Measurements from ENCODE around the gene TNPO1.
A peak's percentile ranks its signal among the peaks of the same experiment; 100 is the strongest.

The TNPO1 gene

GRCh38 chr5:72847989-72848473 lies 31.6 kb downstream of the TNPO1 start (continued):
- peak; percentile 30 for TF ChIP-seq CTCF (tag by site-specific recombination; IDR thresholded peaks at IDR 0.05)
- TF ChIP-seq ZNF274 (IDR thresholded peaks at IDR 0.05; ENCODE audit: low read length) = no peak
- TF ChIP-seq ZNF274 (tag by site-specific recombination; IDR thresholded peaks at IDR 0.05; ENCODE audit: borderline replicate concordance) = no peak
- TF ChIP-seq ZNF843 (tag by site-specific recombination; IDR thresholded peaks at IDR 0.05) = peak; percentile 52; the same call in 1 of the 2 replicates
- TF ChIP-seq ZNF501 (tag by site-specific recombination; IDR thresholded peaks at IDR 0.05) = peak; percentile 89
- TF ChIP-seq ZSCAN23 (tag by site-specific recombination; IDR thresholded peaks at IDR 0.05) = no peak; the same call in 1 of the 2 replicates
- TF ChIP-seq, protein P1, sequence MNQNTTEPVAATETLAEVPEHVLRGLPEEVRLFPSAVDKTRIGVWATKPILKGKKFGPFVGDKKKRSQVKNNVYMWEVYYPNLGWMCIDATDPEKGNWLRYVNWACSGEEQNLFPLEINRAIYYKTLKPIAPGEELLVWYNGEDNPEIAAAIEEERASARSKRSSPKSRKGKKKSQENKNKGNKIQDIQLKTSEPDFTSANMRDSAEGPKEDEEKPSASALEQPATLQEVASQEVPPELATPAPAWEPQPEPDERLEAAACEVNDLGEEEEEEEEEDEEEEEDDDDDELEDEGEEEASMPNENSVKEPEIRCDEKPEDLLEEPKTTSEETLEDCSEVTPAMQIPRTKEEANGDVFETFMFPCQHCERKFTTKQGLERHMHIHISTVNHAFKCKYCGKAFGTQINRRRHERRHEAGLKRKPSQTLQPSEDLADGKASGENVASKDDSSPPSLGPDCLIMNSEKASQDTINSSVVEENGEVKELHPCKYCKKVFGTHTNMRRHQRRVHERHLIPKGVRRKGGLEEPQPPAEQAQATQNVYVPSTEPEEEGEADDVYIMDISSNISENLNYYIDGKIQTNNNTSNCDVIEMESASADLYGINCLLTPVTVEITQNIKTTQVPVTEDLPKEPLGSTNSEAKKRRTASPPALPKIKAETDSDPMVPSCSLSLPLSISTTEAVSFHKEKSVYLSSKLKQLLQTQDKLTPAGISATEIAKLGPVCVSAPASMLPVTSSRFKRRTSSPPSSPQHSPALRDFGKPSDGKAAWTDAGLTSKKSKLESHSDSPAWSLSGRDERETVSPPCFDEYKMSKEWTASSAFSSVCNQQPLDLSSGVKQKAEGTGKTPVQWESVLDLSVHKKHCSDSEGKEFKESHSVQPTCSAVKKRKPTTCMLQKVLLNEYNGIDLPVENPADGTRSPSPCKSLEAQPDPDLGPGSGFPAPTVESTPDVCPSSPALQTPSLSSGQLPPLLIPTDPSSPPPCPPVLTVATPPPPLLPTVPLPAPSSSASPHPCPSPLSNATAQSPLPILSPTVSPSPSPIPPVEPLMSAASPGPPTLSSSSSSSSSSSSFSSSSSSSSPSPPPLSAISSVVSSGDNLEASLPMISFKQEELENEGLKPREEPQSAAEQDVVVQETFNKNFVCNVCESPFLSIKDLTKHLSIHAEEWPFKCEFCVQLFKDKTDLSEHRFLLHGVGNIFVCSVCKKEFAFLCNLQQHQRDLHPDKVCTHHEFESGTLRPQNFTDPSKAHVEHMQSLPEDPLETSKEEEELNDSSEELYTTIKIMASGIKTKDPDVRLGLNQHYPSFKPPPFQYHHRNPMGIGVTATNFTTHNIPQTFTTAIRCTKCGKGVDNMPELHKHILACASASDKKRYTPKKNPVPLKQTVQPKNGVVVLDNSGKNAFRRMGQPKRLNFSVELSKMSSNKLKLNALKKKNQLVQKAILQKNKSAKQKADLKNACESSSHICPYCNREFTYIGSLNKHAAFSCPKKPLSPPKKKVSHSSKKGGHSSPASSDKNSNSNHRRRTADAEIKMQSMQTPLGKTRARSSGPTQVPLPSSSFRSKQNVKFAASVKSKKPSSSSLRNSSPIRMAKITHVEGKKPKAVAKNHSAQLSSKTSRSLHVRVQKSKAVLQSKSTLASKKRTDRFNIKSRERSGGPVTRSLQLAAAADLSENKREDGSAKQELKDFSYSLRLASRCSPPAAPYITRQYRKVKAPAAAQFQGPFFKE (tag by site-specific recombination; IDR thresholded peaks at IDR 0.05; ENCODE audit: borderline replicate concordance) = no peak
- no peak for TF ChIP-seq ZNF621 (tag by site-specific recombination; IDR thresholded peaks at IDR 0.05)
- no peak for TF ChIP-seq PRDM1 (tag by site-specific recombination; IDR thresholded peaks at IDR 0.05)
- TF ChIP-seq ZNF670 (tag by site-specific recombination; IDR thresholded peaks at IDR 0.05; ENCODE audit: low read depth) = no peak
- no peak for TF ChIP-seq ZNF223 (tag by site-specific recombination; IDR thresholded peaks at IDR 0.05)
- TF ChIP-seq SP2 (tag by site-specific recombination; IDR thresholded peaks at IDR 0.05) = peak; percentile 17; the same call in 1 of the 2 replicates
- 0 out of 2 replicates have a peak, but pooled peaks have one; percentile 57 for TF ChIP-seq KLF10 (tag by site-specific recombination; IDR thresholded peaks at IDR 0.05)
- TF ChIP-seq ZNF24 (tag by site-specific recombination; IDR thresholded peaks at IDR 0.05) = peak; percentile 71; the same call in 1 of the 2 replicates
- peak; percentile 27; the same call in 1 of the 2 replicates for TF ChIP-seq ZFHX2 (tag by site-specific recombination; conservative IDR thresholded peaks at IDR 0.05)
- 0 out of 2 replicates have a peak, but pooled peaks have one; percentile 28 for TF ChIP-seq ZNF18 (tag by site-specific recombination; IDR thresholded peaks at IDR 0.05)
- TF ChIP-seq, protein P2, sequence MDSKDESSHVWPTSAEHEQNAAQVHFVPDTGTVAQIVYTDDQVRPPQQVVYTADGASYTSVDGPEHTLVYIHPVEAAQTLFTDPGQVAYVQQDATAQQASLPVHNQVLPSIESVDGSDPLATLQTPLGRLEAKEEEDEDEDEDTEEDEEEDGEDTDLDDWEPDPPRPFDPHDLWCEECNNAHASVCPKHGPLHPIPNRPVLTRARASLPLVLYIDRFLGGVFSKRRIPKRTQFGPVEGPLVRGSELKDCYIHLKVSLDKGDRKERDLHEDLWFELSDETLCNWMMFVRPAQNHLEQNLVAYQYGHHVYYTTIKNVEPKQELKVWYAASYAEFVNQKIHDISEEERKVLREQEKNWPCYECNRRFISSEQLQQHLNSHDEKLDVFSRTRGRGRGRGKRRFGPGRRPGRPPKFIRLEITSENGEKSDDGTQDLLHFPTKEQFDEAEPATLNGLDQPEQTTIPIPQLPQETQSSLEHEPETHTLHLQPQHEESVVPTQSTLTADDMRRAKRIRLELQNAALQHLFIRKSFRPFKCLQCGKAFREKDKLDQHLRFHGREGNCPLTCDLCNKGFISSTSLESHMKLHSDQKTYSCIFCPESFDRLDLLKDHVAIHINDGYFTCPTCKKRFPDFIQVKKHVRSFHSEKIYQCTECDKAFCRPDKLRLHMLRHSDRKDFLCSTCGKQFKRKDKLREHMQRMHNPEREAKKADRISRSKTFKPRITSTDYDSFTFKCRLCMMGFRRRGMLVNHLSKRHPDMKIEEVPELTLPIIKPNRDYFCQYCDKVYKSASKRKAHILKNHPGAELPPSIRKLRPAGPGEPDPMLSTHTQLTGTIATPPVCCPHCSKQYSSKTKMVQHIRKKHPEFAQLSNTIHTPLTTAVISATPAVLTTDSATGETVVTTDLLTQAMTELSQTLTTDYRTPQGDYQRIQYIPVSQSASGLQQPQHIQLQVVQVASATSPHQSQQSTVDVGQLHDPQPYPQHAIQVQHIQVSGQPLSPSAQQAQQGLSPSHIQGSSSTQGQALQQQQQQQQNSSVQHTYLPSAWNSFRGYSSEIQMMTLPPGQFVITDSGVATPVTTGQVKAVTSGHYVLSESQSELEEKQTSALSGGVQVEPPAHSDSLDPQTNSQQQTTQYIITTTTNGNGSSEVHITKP (tag by site-specific recombination; IDR thresholded peaks at IDR 0.05) = peak; percentile 79
- 0 out of 2 replicates have a peak, but pooled peaks have one; percentile 58 for TF ChIP-seq YY2 (tag by site-specific recombination; IDR thresholded peaks at IDR 0.05)
- TF ChIP-seq ZNF521 (tag by site-specific recombination; IDR thresholded peaks at IDR 0.05) = no peak
- peak; percentile 62; the same call in 1 of the 2 replicates for TF ChIP-seq PATZ1 (tag by site-specific recombination; IDR thresholded peaks at IDR 0.05)
- TF ChIP-seq, protein P3, sequence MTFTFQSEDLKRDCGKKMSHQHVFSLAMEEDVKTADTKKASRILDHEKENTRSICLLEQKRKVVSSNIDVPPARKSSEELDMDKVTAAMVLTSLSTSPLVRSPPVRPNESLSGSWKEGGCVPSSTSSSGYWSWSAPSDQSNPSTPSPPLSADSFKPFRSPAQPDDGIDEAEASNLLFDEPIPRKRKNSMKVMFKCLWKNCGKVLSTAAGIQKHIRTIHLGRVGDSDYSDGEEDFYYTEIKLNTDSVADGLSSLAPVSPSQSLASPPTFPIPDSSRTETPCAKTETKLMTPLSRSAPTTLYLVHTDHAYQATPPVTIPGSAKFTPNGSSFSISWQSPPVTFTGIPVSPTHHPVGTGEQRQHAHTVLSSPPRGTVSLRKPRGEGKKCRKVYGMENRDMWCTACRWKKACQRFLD (tag by site-specific recombination; IDR thresholded peaks at IDR 0.05) = no peak
- TF ChIP-seq OSR2 (tag by site-specific recombination; IDR thresholded peaks at IDR 0.05) = peak; percentile 65
- TF ChIP-seq ZNF335 (tag by site-specific recombination; conservative IDR thresholded peaks at IDR 0.05) = peak; percentile 69
- peak; percentile 87 for TF ChIP-seq ZFP69B (tag by site-specific recombination; IDR thresholded peaks at IDR 0.05)
